GM12878 (cell line): ENCODE results near the gene PTPRN2.

ENCODE experiments used
- ATF3 ChIP-seq: IDR thresholded peaks from 2 replicates; pipeline ENCODE4 v1.6.1; 2011; ENCODE audit warnings: low read depth, mild to moderate bottlenecking, low read length, moderate library complexity, borderline replicate concordance; ENCODE audit errors: extremely low read depth
- BCL3 ChIP-seq: IDR thresholded peaks from 2 replicates; pipeline ENCODE4 v1.6.1; 2011; ENCODE audit warnings: borderline replicate concordance, low read depth, mild to moderate bottlenecking, moderate library complexity, low read length; ENCODE audit not compliant: insufficient read depth, poor library complexity, severe bottlenecking
- CEBPZ ChIP-seq: fragments of 150-350 bp; IDR thresholded peaks from 2 replicates; pipeline ENCODE4 v1.6.1; 2016; ENCODE audit warnings: low read depth, low read length
- CTCF ChIP-seq, 3 experiments: IDR thresholded peaks in 2 of 3; conservative IDR thresholded peaks in 1 of 3; 2 replicates each; pipeline ENCODE4 v1.5.1; 2011; ENCODE audit warnings: low read depth in 3 of 3, low read length in 3 of 3, mild to moderate bottlenecking in 3 of 3, control low read depth in 2 of 3, moderate library complexity in 2 of 3, inconsistent platforms in 1 of 3, mixed read lengths in 1 of 3; ENCODE audit not compliant: control insufficient read depth in 2 of 3, insufficient read depth in 1 of 3; ENCODE audit errors: extremely low read depth in 1 of 3
- JUND ChIP-seq: IDR thresholded peaks from 2 replicates; pipeline ENCODE4 v1.6.1; 2012; ENCODE audit warnings: low read depth, mild to moderate bottlenecking, low read length, improper control_type of control experiment, moderate library complexity
- KDM1A ChIP-seq: fragments of 200-600 bp; sonication (generic); IDR thresholded peaks from 2 replicates; pipeline ENCODE4 v1.6.1; 2016; ENCODE audit warnings: borderline replicate concordance
- MXI1 ChIP-seq: fragments of 150-350 bp; IDR thresholded peaks from 2 replicates; pipeline ENCODE4 v1.6.1; 2011; ENCODE audit warnings: low read depth, mild to moderate bottlenecking, inconsistent platforms, low read length, improper control_type of control experiment
- POLR2A ChIP-seq: IDR thresholded peaks from 2 replicates; pipeline ENCODE4 v1.6.1; 2011; ENCODE audit warnings: low read depth, mild to moderate bottlenecking, low read length
- POLR2AphosphoS5 ChIP-seq: IDR thresholded peaks from 2 replicates; pipeline ENCODE4 v1.6.1; 2011; ENCODE audit warnings: mild to moderate bottlenecking, low read length, inconsistent platforms
- REST ChIP-seq: IDR thresholded peaks from 2 replicates; pipeline ENCODE4 v1.6.1; 2012; ENCODE audit warnings: mild to moderate bottlenecking, low read depth, low read length
- SIX5 ChIP-seq: IDR thresholded peaks from 2 replicates; pipeline ENCODE4 v1.6.1; 2011; ENCODE audit warnings: mild to moderate bottlenecking, low read depth, low read length, moderate library complexity; ENCODE audit not compliant: severe bottlenecking
- USF2 ChIP-seq: IDR thresholded peaks from 2 replicates; pipeline ENCODE4 v1.6.1; 2011; ENCODE audit warnings: low read depth, low read length, improper control_type of control experiment, borderline replicate concordance
- ZBTB4 ChIP-seq: fragments of 450-650 bp; formaldehyde crosslinking; IDR thresholded peaks from 2 replicates; pipeline ENCODE4 v1.4.0; 2022; ENCODE audit warnings: mild to moderate bottlenecking, moderate library complexity
- ZNF274 ChIP-seq: IDR thresholded peaks from one replicate; pipeline ENCODE4 v1.8.0; 2011; ENCODE audit not compliant: insufficient read length, insufficient read depth

- TF ChIP-seq CTCF (IDR thresholded peaks at IDR 0.05 in 2 of 3, conservative IDR thresholded peaks at IDR 0.05 in 1 of 3; ENCODE audit: control insufficient read depth in 2 of 3, extremely low read depth in 1 of 3, insufficient read depth in 1 of 3, low read depth in 3 of 3, low read length in 3 of 3) (no peak), REST (no peak), SIX5 (no peak), POLR2AphosphoS5 (no peak), USF2 (no peak), CEBPZ (no peak), JUND (no peak), ZBTB4 (CRISPR knock-in tag) (no peak), POLR2A (no peak), MXI1 (no peak), ZNF274 (no peak), KDM1A (no peak), BCL3 (no peak), ATF3 (no peak)
Measured at GRCh38 chr7:157523766-157524421, 1063.7 kb downstream of the PTPRN2 start.
